ENCODE results near the gene C1S.
"Not testable (repeated sequence)": the region's sequence is repeated elsewhere in the genome, so short reads cannot be mapped to it uniquely, and the experiment has no call there.

The C1S gene

DNA sequence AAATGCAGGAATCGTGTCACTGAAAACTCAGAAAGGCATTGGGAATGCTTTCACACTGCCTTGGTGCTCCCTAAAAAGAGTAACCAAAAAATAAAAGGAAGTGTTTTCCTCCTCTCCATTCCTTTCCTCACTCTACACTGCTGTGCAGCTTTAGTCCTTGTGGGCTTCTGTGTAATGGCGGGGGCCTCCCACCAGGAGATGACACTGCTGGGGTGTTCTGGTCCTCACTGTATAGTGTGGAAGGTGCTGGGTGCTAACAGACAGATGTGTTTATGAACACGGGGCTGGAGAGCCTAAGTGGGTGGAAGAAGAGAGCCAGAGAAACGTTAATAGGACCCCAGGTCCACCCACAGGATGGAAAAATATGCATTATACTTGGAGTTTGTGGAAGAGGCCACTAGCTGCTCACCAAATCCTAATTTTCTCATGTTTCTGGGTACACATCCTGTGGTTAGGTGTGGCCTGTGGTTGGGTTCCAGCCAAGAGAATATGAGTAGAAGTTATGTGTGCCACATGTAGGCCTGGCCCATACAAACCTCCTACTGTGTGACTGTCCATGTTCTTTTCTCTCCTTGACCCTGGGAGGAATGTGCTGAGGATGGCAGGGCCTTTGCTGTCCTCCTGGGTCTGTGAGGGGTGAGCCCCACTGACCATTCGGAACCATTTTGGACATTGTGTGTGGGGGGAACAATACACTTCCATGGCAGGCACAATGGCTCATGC lies 14.0 kb upstream of the C1S start:
- DNase-seq (ENCODE audit: low spot score): no peak

DNA sequence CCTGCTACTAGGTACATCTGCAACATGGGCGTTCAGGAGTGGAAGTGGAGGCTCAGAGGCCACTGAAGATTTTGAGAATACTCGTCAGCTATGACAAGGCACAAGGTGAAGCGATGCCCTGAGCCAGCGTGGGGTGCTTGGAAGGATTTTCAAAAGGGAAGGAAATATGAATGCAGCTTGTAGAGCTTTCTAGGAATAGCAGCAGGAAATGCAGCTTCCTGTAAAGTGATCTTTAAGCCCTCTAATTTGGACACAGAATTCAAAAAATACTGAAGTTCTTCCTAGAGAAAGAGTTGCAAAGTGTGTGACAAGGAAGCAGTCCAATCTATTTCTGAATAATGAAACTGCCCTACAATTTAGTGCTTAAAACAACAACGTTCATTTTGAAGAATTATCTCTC lies 13.2 kb upstream of the C1S start:
- DNase-seq (ENCODE audit: low spot score): no peak

DNA sequence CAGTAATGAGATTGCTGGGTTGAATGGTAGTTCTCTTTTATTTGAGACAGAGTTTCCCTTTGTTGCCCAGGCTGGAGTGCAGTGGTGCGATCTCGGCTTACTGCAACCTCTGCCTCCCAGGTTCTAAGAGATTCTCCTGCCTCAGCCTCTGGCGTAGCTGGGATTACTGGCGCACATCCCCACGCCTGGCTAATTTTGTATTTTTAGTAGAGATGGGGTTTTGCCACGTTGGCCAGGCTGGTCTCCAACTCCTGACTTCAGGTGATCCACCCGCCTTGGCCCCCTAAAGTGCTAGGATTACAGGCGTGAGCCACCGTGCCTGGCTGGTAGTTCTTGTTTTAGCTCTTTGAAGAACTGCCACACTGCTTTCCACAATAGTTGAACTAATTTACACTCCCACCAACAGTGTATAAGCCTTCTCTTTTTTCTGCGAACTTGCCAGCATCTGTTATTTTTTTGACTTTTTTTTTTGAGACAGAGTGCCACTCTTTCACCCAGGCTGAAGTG lies 11.0 kb upstream of the C1S start:
- DNase-seq (ENCODE audit: low spot score): not testable (repeated sequence)

DNA sequence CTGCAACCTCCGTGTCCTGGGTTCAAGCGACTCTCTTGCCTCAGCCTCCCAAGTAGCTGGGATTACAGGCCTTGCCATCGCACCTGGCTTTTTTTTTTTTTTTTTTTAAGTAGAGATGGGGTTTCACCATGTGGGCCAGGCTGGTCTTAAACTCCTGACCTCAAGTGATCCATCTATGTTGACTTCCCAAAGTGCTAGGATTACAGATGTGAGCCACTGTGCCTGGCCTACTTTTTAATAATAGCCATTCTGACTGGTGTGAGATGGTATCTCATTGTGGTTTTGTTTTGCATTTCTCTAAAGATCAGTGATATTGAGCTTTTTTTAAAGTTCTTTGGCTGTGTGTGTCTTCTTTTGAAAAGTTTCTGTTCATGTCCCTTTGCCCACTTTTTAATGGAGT lies 10.5 kb upstream of the C1S start:
- DNase-seq (ENCODE audit: low spot score): not testable (repeated sequence)

DNA sequence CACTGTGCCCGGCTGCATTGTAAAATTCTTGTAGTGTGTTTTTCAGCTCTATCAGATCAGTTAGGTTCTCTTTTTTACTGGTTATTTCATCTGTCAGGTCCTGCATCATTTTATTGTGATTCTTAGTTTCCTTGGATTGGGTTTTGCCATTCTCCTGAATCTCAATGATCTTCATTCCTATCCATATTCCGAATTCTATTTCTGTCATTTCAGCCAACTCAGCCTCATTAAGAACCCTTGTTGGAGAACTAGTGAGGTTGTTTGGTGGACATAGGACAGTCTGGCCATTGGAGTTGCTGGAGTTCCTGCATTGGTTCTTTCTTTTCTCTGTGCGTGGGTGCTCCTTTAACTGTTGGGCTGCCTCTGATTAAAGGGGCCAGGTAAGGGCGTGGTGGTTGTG lies 5.6 kb upstream of the C1S start:
- no peak for DNase-seq (ENCODE audit: low spot score)

DNA sequence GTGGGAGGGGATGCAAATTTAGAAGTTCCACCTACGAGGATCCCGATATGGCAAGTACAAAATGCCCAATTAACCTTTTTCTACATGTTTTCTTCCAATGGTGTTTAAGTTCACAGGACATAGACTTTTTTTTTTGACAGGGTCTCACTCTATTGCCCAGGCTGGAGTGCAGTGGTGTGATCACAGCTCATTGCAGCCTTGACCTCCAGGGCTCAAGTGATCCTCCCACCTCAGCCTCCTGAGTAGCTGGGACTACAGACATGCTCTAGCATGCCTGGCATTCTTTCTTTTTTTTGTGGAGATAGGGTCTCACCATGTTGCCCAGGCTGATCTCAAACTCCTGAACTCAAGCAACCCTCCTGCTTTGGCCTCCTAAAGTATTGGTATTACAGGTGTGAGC lies 4.8 kb upstream of the C1S start:
- not testable (repeated sequence) for DNase-seq (ENCODE audit: low spot score)

DNA sequence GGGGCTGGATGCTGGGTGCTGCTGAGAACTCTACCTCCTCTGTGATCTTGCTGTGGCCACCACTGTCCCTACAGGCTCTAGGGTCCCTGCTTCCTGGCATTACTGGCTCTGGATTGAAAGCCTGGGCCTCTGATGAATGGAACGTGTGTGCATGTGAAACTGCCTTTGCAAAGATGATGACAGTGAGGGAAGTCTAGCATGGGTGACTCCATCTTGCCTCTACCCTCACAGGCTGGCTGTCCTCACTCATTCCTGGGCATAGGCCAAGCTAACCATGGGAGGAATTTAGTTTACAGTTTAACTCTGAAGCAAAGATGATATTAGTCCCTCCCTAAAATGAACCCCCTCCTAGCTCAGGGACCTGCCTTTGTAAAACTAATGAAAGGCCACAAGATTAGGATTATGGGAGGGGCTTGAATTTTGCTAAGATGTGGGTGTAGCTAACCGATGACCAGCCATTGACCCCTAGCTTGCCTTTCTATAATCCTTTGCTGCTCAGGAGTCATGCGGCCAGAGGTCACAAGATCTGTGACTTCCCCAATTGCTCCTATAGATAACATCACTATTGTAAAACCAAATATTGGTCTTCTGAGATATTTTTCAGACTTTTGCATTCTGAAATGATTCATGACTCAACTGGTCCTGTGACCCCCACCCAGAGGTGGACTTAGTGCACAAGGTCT lies 2.2 kb upstream of the C1S start:
- DNase-seq (ENCODE audit: low spot score): no peak

DNA sequence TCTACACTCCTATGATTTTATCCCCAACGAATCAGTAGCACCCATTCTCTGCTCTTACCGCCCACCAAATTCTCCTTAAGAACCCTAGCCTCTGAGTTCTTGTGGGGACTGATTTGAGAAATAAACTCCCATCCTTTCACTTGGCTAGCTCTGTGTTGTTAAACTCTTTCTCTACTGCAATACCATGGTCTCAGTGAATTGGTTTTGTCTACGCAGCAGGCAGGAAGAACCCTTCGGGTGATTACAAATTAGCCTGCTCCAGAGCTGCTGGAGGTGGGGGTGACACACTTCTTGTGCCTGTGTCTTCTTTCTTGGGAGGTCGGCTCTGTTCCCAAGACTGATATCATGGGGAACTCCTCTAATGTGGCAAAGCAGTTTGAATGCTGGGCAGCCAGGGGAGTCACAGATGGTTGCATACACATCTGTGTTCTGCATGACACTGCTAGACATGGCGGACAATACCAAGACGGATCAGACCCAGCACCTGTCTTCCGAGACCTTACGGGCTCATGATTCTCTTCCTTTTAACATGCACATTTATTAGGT lies 1.6 kb upstream of the C1S start:
- no peak for DNase-seq (ENCODE audit: low spot score)

DNA sequence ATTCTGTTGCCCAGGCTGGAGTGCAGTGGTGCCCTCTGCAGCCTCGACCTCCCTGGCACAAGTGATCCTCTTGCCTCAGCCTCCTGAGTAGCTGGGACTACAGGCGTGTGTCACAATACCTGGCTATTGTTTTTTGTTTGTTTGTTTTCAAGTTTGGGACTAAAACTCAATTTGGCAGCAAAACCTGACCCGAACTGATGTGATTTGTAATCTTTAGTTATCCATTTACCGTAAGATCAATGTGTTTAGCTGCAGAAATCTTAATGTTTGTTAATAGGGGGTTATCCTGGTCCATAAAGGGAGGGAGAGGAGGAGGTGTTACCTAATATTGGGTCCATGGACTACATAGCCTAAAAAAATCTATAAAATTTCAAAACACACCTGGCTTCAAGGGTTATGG lies 738 bp upstream of the C1S start:
- DNase-seq (ENCODE audit: low spot score): no peak

DNA sequence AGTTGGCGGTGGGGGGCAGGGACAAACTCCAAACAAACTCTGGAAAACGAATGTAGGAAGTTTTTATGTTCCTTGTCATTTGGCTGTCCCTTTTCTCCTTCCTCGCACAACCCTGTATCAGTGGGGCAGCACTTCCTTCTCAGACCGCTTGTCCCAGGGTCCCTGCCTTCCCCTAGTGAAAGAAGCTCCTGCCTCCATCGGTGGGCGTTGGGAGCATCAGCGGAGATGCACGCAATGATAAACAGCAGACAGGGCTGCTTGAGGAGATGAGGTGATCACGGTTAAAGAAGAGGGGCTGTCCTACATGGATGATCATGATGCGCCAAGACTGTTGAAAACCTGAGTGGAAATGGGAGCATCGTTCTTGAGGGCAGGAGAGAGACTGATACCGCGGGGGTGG lies 620 bp downstream of the C1S start:
- DNase-seq (ENCODE audit: low spot score): no peak

DNA sequence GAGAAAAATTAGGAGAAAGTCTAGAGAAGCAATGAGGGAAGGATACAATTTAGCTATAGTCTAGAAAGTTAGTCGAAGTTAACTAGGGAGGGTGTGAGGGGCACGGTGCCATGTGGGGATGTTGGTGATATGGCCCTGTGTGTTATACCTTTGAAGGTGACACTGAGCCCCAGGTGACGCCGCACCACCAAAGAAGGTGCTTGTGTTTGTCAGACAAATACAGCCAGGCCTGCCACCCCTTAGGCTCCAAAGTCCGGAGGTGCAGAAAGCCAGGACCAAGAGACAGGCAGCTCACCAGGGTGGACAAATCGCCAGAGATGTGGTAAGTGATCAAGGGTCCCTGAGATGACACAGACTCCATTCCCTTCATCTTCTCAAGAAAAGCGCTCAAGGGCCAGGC lies 1.1 kb downstream of the C1S start:
- DNase-seq (ENCODE audit: low spot score): no peak

DNA sequence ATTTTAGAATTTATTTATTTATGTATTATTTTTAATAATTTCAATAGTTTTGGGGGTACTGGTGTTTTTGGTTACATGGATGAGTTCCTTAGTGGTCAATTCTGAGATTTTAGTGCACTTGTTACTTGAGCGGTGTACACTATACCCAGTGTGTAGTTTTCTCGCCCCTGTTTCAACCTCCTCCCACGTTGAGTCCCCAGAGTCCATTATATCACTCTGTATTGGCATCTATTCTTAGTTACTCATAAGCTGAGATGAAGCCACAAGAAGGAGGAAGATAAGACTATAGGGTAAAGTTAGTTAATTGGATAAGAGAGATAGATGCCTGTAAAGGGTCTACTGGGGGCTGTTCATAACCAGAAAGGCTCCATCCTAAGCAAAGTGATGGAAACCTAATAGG lies 4.0 kb downstream of the C1S start:
- no peak for DNase-seq (ENCODE audit: low spot score)

DNA sequence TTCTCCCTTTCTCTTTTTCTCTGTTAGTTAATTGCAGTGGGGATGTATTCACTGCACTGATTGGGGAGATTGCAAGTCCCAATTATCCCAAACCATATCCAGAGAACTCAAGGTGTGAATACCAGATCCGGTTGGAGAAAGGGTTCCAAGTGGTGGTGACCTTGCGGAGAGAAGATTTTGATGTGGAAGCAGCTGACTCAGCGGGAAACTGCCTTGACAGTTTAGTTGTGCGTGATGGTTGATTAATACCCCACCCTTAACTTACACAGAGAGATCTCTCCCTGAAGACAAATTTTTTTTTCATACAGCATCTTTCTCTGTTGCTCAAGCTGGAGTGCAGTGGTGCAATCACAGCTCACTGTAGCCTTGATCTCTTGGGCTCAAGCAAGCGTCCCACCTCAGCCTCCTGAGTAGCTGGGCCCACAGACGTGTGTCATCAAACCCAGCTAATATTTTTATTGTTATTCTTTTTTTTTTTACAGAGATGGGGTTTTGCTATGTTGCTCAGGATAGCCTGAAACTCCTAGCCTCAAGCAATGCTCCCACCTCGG lies 4.6 kb downstream of the C1S start:
- no peak for DNase-seq (ENCODE audit: low spot score)

DNA sequence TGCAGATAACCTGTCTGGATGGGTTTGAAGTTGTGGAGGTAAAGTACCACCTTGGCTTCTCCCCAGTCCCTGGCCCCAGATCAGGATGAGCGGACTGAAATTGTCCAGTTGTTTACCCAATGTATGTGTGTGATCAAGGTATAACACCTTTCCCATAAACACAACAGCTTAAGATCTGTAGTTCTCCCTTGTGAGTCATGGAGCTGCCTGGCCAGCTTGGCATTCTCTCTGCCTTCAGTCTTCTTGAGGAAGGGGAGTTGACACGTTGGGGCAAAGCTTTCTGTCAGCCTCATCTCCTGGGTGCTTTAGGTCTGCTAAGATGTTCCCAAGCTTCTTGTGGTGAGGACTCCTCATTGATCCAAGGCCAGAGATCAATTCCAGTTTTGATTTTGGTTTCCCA lies 6.1 kb downstream of the C1S start:
- no peak for DNase-seq (ENCODE audit: low spot score)

DNA sequence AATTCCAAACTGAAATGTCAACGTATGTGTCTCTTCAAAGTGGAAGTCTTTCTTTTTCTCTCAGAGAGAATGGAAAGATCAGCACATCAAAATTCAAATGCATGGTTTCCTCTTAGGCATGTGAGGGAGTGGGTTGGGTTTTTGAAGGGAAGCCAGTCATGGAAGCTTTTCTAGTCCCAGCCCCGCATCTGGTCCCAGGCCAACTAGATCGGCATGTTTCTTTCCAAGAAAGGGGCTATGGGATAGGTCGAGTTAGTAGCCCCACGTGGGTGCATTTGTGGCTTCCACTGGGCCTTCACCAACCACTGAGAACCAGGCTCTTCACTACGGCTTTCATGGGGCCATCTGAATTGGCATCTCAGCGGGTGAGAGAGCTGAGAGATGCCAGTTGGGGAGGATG lies 6.6 kb downstream of the C1S start:
- no peak for DNase-seq (ENCODE audit: low spot score)

DNA sequence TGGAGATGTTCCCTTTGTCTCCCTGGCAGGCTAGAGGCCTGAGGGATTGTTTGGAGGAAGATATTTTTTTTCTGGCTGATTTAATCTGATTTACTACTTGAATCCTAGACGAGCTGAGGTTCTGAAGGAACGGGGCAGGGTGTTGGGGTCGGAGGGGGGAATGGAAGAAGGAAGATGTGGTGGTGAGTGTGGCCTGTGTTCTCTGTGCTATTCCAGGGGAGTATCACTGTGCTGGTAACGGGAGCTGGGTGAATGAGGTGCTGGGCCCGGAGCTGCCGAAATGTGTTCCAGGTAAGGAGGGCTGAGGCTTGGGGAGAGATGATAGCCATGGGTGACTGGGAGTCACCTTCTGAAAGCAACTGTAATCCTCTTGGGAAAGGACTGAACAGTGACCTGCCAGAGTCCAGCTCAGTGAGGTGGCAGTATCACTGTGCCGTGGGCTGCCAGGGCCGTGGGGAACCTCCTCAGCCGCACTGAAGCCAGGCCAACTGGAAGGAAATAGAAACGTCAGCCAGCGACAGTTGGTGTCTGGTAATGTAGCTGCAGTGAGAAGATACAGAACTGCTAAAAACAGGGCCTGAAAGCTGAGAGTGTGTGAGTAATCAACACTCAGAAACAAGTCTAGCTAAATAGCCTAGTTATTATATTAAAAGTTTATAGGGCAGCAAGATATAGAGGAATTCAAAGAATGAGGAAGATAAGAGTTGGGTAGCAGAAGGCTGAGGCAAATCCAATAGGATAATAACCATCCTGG lies 7.9 kb downstream of the C1S start:
- no peak for DNase-seq (ENCODE audit: low spot score)

DNA sequence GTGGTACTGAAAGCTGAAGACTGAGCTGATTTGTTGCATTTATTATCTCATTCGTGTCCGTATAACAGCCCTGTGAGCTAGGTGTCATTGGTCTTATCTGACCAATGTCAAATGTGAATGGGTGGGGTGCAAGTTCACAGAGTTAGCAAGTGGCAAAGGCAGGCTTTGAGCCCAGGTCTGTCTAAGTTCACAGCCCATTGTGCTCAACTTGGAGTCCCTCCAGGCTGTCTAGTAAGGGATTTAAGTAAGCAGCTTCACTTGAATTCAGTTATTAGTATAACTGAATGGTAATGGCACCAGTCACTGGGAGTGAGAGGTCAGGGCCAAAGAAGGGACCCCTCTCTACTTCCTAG lies 8.5 kb downstream of the C1S start:
- no peak for DNase-seq (ENCODE audit: low spot score)

DNA sequence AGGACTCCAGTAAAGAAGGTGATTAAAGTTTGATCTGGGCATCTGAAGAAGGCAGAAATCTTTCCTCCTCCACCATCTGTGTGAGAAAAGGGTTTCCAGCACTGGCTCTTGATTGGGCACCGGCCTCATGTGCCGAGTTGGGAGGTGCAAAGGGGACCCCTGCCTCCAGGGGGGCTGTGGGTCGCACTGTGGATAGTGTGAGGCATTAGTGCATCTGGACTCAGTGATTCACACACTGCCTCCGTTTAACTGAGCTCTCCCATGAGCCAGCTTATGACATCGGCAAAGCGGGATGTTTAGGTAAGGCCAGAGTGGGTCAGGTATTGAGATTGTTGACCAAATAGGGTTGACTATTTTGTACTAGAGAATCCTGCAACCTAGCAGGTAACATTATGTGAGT lies 8.9 kb downstream of the C1S start:
- no peak for DNase-seq (ENCODE audit: low spot score)

DNA sequence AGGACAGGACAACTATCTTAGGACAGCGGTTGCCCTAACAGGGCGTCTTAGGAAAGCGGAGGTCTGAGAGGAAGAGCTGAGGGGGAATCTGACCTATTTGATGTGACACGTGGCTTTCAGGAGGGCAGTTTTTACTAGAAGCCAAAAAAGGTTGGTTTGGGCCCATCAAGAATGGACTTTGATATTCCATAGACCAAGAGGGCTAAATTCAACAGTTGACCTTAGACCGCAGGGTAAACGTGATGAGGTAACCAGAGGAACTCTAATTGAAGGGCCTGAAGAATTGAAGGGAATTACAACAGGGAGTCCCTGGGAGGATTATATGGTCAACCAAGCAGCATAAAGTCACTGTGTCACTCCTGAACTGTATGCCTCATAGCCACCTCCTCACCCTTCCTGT lies 11.5 kb downstream of the C1S start:
- DNase-seq (ENCODE audit: low spot score): no peak

DNA sequence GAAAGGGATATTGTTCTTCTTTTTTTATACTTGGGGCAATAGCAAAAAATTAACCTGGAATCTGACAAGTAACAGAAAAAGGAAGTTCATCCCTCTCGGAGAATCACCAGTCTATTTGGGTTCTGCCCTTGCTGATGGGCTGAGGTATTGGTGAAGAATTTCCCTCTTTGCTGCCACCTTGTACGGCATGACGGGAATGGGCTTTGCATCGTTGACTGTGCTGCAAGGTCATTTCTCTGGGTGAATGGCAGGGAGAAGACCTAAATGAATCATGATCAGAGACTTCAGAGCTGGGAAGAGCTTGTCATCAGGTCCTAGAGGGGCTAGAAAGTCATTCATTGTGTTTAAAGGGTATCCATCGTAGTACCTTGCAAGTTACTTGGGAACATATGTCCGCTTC lies 12.0 kb downstream of the C1S start:
- no peak for DNase-seq (ENCODE audit: low spot score)

DNA sequence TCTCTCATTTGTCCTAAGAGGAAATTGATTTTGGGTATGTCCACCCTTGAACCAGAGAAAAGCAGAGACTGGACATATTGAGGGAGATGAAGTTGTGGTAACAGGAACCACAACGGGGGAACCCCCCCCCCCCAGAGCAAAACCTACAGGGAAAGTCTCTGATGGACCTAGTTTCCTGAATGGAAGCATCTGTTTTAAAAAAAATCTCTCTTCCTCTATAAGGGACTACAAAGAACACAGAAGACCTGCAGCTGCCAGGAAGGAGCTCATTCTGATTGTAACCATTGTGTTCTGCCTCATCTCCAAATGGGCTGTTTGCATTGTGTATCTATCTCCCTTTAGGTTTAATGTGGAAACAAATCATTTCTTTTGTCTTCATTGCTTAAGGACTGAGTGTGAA lies 13.4 kb downstream of the C1S start:
- DNase-seq (ENCODE audit: low spot score): no peak

DNA sequence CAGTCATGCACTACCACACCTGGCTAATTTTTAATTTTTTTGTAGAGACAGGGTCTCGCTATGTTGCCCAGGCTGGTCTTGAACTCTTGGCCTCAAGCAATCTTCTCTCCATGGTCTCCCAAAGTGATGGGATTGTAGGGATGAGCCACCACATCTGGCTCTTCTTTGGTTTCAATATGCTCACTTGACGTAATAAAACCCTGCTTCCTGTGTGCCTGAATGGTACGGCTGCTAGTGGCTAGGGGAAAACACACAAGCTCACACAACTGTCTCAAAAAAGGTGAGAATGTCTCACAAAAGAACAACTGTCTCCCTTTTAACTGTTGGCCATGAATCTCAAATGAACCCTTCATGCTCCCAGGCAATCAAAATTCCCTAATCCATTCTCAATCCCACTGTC lies 15.0 kb downstream of the C1S start:
- no peak for DNase-seq (ENCODE audit: low spot score)

DNA sequence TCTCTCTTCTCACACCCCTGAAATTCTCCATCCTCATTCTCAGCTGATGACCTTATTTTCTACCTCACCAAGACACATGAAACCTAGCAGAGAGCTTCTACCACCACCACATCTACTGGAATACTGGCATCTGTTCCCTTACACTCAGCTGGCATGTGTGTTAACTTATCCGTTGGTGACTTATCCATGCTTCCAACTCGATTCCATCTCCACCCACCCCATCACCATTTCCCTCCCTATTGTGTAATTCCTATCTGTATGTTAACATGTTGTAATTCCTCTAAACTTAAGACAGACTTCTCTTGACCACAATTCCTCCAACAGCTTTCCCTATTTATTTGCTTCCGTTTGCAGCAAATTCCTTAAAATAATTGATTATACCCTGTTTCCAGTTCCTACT lies 15.4 kb downstream of the C1S start:
- no peak for DNase-seq (ENCODE audit: low spot score)

Measured in NAMALWA (cell line).